HepG2 (cell line): ENCODE results near the gene RAD54L2.

Experiments
- POLR2A ChIP-seq, 2 experiments: IDR thresholded peaks; 2 replicates each; pipeline ENCODE4 v1.6.1; 2011; ENCODE audit warnings: low read depth in 2 of 2, low read length in 2 of 2, mild to moderate bottlenecking in 1 of 2, moderate library complexity in 1 of 2; ENCODE audit not compliant: insufficient read depth in 1 of 2
- POLR2AphosphoS5 ChIP-seq: IDR thresholded peaks from 2 replicates; pipeline ENCODE4 v1.6.1; 2012; ENCODE audit warnings: low read depth, low read length
- PREB ChIP-seq: sonication (generic); formaldehyde crosslinking; IDR thresholded peaks from 2 replicates; pipeline ENCODE4 v1.4.0; 2020; ENCODE audit warnings: missing genetic modification reagents

- TF ChIP-seq PREB (CRISPR knock-in tag) (no peak), POLR2A (IDR thresholded peaks at IDR 0.05; ENCODE audit: insufficient read depth in 1 of 2, low read depth in 2 of 2, low read length in 2 of 2) (no peak), POLR2AphosphoS5 (no peak)
Observed at GRCh38 chr3:51539291-51539941, 897 bp downstream of the RAD54L2 start.
